ENCODE results near the gene MAP3K5.

The MAP3K5 gene

GRCh38 chr6:136535017-136535765 lies 257.1 kb downstream of the MAP3K5 start:
- TF ChIP-seq, protein P1, sequence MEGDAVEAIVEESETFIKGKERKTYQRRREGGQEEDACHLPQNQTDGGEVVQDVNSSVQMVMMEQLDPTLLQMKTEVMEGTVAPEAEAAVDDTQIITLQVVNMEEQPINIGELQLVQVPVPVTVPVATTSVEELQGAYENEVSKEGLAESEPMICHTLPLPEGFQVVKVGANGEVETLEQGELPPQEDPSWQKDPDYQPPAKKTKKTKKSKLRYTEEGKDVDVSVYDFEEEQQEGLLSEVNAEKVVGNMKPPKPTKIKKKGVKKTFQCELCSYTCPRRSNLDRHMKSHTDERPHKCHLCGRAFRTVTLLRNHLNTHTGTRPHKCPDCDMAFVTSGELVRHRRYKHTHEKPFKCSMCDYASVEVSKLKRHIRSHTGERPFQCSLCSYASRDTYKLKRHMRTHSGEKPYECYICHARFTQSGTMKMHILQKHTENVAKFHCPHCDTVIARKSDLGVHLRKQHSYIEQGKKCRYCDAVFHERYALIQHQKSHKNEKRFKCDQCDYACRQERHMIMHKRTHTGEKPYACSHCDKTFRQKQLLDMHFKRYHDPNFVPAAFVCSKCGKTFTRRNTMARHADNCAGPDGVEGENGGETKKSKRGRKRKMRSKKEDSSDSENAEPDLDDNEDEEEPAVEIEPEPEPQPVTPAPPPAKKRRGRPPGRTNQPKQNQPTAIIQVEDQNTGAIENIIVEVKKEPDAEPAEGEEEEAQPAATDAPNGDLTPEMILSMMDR (IDR thresholded peaks at IDR 0.05; ENCODE audit: low read depth, low read length, missing control alignments): no peak
- in situ Hi-C loops (cut with HindIII; ENCODE audit: low sequenced_read_pairs): no loop called here
- no peak for DNase-seq (ENCODE audit: low read depth)
- H3K4me3 ChIP-seq (ENCODE audit: low read depth, low read length): no peak overlapping the region

GRCh38 chr6:136534268-136534667 lies 258.0 kb downstream of the MAP3K5 start:
- H3K4me3 ChIP-seq (ENCODE audit: low read depth, low read length): no peak overlapping the region
- DNase-seq (ENCODE audit: low read depth): no peak
- TF ChIP-seq, protein P1 (IDR thresholded peaks at IDR 0.05; ENCODE audit: low read depth, low read length, missing control alignments): no peak
- in situ Hi-C loops (cut with HindIII; ENCODE audit: low sequenced_read_pairs): no loop called here

DNA sequence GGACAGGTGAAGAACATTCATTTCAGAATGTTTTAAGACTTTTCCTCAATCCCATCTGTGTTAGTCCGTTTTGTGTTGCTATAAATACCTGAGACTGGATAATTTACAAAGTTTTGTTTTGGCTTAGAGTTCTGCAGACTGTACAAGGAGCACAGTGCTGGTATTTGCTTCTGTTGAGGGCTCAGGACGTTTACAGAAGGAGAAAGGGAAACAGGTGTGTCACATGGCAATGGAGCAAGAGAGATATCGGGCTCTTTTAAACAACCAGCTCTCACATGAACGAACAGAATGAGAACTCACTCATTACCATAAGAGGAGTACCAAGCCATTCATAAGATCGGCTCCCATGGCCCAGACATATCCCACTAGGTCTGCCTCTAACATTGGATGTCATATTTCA lies 258.8 kb downstream of the MAP3K5 start:
- in situ Hi-C loops (cut with HindIII; ENCODE audit: low sequenced_read_pairs): no loop called here
- H3K4me3 ChIP-seq (ENCODE audit: low read depth, low read length): no peak overlapping the region
- DNase-seq (ENCODE audit: low read depth): no peak
- TF ChIP-seq, protein P1 (IDR thresholded peaks at IDR 0.05; ENCODE audit: low read depth, low read length, missing control alignments): no peak

- in situ Hi-C loops (cut with HindIII; ENCODE audit: low sequenced_read_pairs): no loop called here
- DNase-seq (ENCODE audit: low read depth): no peak
- no peak overlapping the region for H3K4me3 ChIP-seq (ENCODE audit: low read depth, low read length)
- TF ChIP-seq, protein P1 (IDR thresholded peaks at IDR 0.05; ENCODE audit: low read depth, low read length, missing control alignments): no peak
Observed at GRCh38 chr6:136532030-136532429, 260.2 kb downstream of the MAP3K5 start.

DNA sequence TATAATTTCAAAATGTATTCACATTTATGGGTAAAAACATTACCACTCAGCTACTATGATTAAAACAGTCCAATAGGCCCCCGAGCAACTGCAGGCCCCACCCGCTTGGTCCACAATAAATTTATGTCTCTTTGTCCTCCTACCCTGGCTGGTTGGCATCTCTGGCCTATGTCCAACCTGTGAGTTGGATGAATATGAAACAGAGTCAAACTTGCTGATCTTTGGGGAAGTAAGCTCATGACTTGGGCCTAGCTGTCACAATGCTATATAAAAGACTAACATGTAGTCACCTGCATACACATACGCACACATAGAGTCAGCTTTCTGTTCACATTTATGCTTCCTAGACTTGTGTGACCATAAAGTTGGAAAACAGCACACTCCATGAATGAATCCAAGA lies 262.6 kb downstream of the MAP3K5 start:
- in situ Hi-C loops (cut with HindIII; ENCODE audit: low sequenced_read_pairs): no loop called here
- H3K4me3 ChIP-seq (ENCODE audit: low read depth, low read length): no peak overlapping the region

GRCh38 chr6:136528477-136528876 lies 263.8 kb downstream of the MAP3K5 start:
- TF ChIP-seq, protein P1 (IDR thresholded peaks at IDR 0.05; ENCODE audit: low read depth, low read length, missing control alignments): no peak
- in situ Hi-C loops (cut with HindIII; ENCODE audit: low sequenced_read_pairs): no loop called here
- no peak for DNase-seq (ENCODE audit: low read depth)
- H3K4me3 ChIP-seq (ENCODE audit: low read depth, low read length): no peak overlapping the region

More for the DNA sequence above, 262.6 kb downstream of the MAP3K5 start:
- no peak for DNase-seq (ENCODE audit: low read depth)
- TF ChIP-seq, protein P1 (IDR thresholded peaks at IDR 0.05; ENCODE audit: low read depth, low read length, missing control alignments): no peak
